WTC11 (cell line): ENCODE measurements around the gene PIGU. TPM values are rescaled to one million over a fixed set of nuclear protein-coding genes. Genes with fewer than 3 reads are reported as not detected.

Source experiments
- ATAC-seq: fragments of 200-7000 bp; cut with Tn5 transposase; 2 replicates; pipeline ENCODE4 v1.10.0; 2021; ENCODE audit warnings: mild to moderate bottlenecking, moderate library complexity
- CTCF ChIA-PET: fragments of 300-600 bp; sonication (Branson Sonifier 250); formaldehyde crosslinking; loops from one replicate; lab custom pipeline; 2021; ENCODE audit warnings: antibody characterized with exemption; lab: Charles Lee
- POLR2A ChIA-PET: fragments of 350-600 bp; sonication (Branson Sonifier 250); formaldehyde crosslinking; loops from one replicate; lab custom pipeline; 2021; ENCODE audit warnings: antibody characterized with exemption; lab: Charles Lee
- DNase-seq: peaks from one replicate; pipeline ENCODE4 v3.0.0; 2021; ENCODE audit warnings: low spot score
- H3K27ac Mint-ChIP-seq: 2 replicates; pipeline ENCODE4 v1.8.0; 2021; ENCODE audit warnings: mixed read lengths
- H3K27me3 Mint-ChIP-seq: 2 replicates; pipeline ENCODE4 v1.8.0; 2021; ENCODE audit warnings: low read depth, mild to moderate bottlenecking, moderate library complexity, mixed read lengths
- H3K36me3 Mint-ChIP-seq: 2 replicates; pipeline ENCODE4 v1.8.0; 2021; ENCODE audit warnings: mixed read lengths
- H3K4me1 Mint-ChIP-seq: 2 replicates; pipeline ENCODE4 v1.8.0; 2022; ENCODE audit warnings: mixed read lengths
- H3K4me3 Mint-ChIP-seq: 2 replicates; pipeline ENCODE4 v1.8.0; 2021; ENCODE audit warnings: mild to moderate bottlenecking, moderate library complexity, mixed read lengths
- H3K9me3 Mint-ChIP-seq: 2 replicates; pipeline ENCODE4 v1.8.0; 2021; ENCODE audit warnings: mixed read lengths
- CBFB ChIP-seq: sonication (generic); formaldehyde crosslinking; IDR thresholded peaks from 2 replicates; pipeline ENCODE4 v1.8.1; 2022; ENCODE audit warnings: mild to moderate bottlenecking, low read depth, missing genetic modification reagents
- FOXK1 ChIP-seq: sonication (generic); formaldehyde crosslinking; IDR thresholded peaks from 2 replicates; pipeline ENCODE4 v1.8.0; 2022; ENCODE audit warnings: mild to moderate bottlenecking, moderate library complexity, missing genetic modification reagents
- FOXP1 ChIP-seq: sonication (generic); formaldehyde crosslinking; IDR thresholded peaks from 2 replicates; pipeline ENCODE4 v1.8.0; 2022; ENCODE audit warnings: missing genetic modification reagents, mild to moderate bottlenecking, moderate library complexity, borderline replicate concordance
- IRF2 ChIP-seq: sonication (generic); formaldehyde crosslinking; IDR thresholded peaks from 2 replicates; pipeline ENCODE4 v1.8.0; 2022; ENCODE audit warnings: low read depth, missing genetic modification reagents, borderline replicate concordance
- JAZF1 ChIP-seq: fragments of 250-450 bp; sonication (Bioruptor Pico); IDR thresholded peaks from 2 replicates; pipeline ENCODE4 v1.9.0; 2021; ENCODE audit warnings: moderate library complexity, mild to moderate bottlenecking, inconsistent platforms
- MXD4 ChIP-seq: fragments of 250-450 bp; sonication (Bioruptor Pico); IDR thresholded peaks from 2 replicates; pipeline ENCODE4 v1.8.0; 2021; ENCODE audit warnings: mild to moderate bottlenecking, moderate library complexity, borderline replicate concordance
- NFATC4 ChIP-seq: fragments of 250-450 bp; sonication (Bioruptor Pico); IDR thresholded peaks from 2 replicates; pipeline ENCODE4 v1.9.0; 2021; ENCODE audit warnings: mild to moderate bottlenecking
- NR1H2 ChIP-seq: sonication (generic); formaldehyde crosslinking; IDR thresholded peaks from 2 replicates; pipeline ENCODE4 v1.9.0; 2021; ENCODE audit warnings: mild to moderate bottlenecking, moderate library complexity, missing genetic modification reagents
- NR2C2 ChIP-seq: sonication (generic); formaldehyde crosslinking; IDR thresholded peaks from 2 replicates; pipeline ENCODE4 v1.8.0; 2022; ENCODE audit warnings: mild to moderate bottlenecking, missing genetic modification reagents
- PRRX2 ChIP-seq: fragments of 250-450 bp; sonication (Bioruptor Pico); IDR thresholded peaks from 2 replicates; pipeline ENCODE4 v1.8.0; 2021; ENCODE audit warnings: mild to moderate bottlenecking
- RORB ChIP-seq: fragments of 250-450 bp; sonication (Bioruptor Pico); IDR thresholded peaks from 2 replicates; pipeline ENCODE4 v1.9.0; 2021; ENCODE audit warnings: mild to moderate bottlenecking
- TP53 ChIP-seq: sonication (generic); formaldehyde crosslinking; IDR thresholded peaks from 2 replicates; pipeline ENCODE4 v1.8.1; 2023; ENCODE audit warnings: mild to moderate bottlenecking, missing genetic modification reagents
- ZBTB21 ChIP-seq: sonication (generic); formaldehyde crosslinking; IDR thresholded peaks from 2 replicates; pipeline ENCODE4 v1.8.1; 2023; ENCODE audit warnings: mild to moderate bottlenecking, missing genetic modification reagents, borderline replicate concordance
- ZNF138 ChIP-seq: sonication (generic); formaldehyde crosslinking; conservative IDR thresholded peaks from 2 replicates; pipeline ENCODE4 v1.8.1; 2022; ENCODE audit warnings: mild to moderate bottlenecking, moderate library complexity, missing genetic modification reagents
- ZNF263 ChIP-seq: sonication (generic); formaldehyde crosslinking; IDR thresholded peaks from 2 replicates; pipeline ENCODE4 v1.8.1; 2022; ENCODE audit warnings: low read depth, mild to moderate bottlenecking, moderate library complexity, missing genetic modification reagents
- ZNF671 ChIP-seq: fragments of 250-450 bp; sonication (Bioruptor Pico); IDR thresholded peaks from 2 replicates; pipeline ENCODE4 v1.8.0; 2021; ENCODE audit warnings: mild to moderate bottlenecking
- total RNA-seq: library from RNA; stranded (reverse); gene quantifications from 3 replicates; pipeline ENCODE4 v1.2.3, GENCODE V29; 2021
- TF ChIP-seq, protein P1 (sequence below): sonication (generic); formaldehyde crosslinking; IDR thresholded peaks from 2 replicates; pipeline ENCODE4 v1.8.1; 2022; ENCODE audit warnings: missing genetic modification reagents, borderline replicate concordance
- TF ChIP-seq, protein P2 (sequence below): fragments of 250-450 bp; sonication (Bioruptor Pico); IDR thresholded peaks from 2 replicates; pipeline ENCODE4 v1.9.0; 2021; ENCODE audit warnings: mild to moderate bottlenecking
- TF ChIP-seq, protein P3 (sequence below): fragments of 200-600 bp; IDR thresholded peaks from 2 replicates; pipeline ENCODE4 v1.8.0; 2022; ENCODE audit warnings: antibody characterized with exemption
- TF ChIP-seq, protein P4 (sequence below): fragments of 250-450 bp; sonication (Bioruptor Pico); IDR thresholded peaks from 2 replicates; pipeline ENCODE4 v2.1.2; 2022; ENCODE audit warnings: mild to moderate bottlenecking, moderate library complexity
- TF ChIP-seq, protein P5 (sequence below): sonication (generic); formaldehyde crosslinking; IDR thresholded peaks from 2 replicates; pipeline ENCODE4 v1.8.0; 2022; ENCODE audit warnings: mild to moderate bottlenecking, missing genetic modification reagents
- TF ChIP-seq, protein P6 (sequence below): sonication (generic); formaldehyde crosslinking; IDR thresholded peaks from 2 replicates; pipeline ENCODE4 v1.8.0; 2022; ENCODE audit warnings: mild to moderate bottlenecking, missing genetic modification reagents
- TF ChIP-seq, protein P7 (sequence below): sonication (generic); formaldehyde crosslinking; IDR thresholded peaks from 2 replicates; pipeline ENCODE4 v1.8.1; 2023; ENCODE audit warnings: mild to moderate bottlenecking, moderate library complexity, missing genetic modification reagents

PIGU gene
- total RNA-seq, 1 experiment from 2014 or later: 24.8 TPM

DNA sequence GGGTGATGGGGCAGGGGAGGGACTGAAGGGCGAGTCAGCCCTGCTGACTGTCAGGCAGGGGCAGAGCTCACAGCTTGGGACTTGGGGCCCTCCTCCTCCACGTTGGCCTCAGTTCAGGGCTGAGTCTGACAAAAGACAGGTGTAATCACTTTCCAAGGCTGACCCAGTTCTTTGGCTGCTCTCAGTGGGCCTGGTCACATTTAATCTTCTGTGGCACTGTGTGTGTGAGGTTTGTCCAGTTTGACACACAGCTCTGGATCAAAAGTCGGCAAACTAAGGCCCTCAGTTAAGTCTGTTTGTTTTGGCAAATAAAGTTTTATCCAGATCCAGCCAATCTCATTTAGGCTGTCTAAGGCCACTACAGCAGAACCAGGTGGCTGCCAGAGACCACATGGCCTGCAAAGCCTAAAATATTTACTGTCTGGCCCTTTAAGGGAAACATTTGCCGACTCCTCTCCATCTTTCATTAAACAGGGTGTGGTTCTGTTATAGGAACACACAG is 123.5 kb downstream of the PIGU start:
- peaks cover 7% of the 10 kb centered on the region for H3K27me3 Mint-ChIP-seq
- H3K36me3 Mint-ChIP-seq: no peaks in the 10 kb centered on the region
- no peak overlapping the region for H3K4me3 Mint-ChIP-seq
- CTCF ChIA-PET: interaction anchor here (1.0 to 1.6 kb wide), 4 partner anchors 9 to 216 kb away, joined by 3 to 5 read pairs (median 3); no protein-coding TSS in a partner anchor
- H3K9me3 Mint-ChIP-seq: no peaks in the 10 kb centered on the region
- POLR2A ChIA-PET: no interaction called here
- H3K27ac Mint-ChIP-seq: no peak overlapping the region
- ATAC-seq (no peak), DNase-seq (no peak)
- TF ChIP-seq, protein P1, sequence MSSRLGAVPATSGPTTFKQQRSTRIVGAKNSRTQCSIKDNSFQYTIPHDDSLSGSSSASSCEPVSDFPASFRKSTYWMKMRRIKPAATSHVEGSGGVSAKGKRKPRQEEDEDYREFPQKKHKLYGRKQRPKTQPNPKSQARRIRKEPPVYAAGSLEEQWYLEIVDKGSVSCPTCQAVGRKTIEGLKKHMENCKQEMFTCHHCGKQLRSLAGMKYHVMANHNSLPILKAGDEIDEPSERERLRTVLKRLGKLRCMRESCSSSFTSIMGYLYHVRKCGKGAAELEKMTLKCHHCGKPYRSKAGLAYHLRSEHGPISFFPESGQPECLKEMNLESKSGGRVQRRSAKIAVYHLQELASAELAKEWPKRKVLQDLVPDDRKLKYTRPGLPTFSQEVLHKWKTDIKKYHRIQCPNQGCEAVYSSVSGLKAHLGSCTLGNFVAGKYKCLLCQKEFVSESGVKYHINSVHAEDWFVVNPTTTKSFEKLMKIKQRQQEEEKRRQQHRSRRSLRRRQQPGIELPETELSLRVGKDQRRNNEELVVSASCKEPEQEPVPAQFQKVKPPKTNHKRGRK (CRISPR knock-in tag): no peak
- TF ChIP-seq PRRX2 (no peak), JAZF1 (CRISPR knock-in tag) (no peak), RORB (CRISPR knock-in tag) (no peak), MXD4 (CRISPR knock-in tag) (no peak), NR1H2 (no peak), ZBTB21 (CRISPR knock-in tag) (no peak), CBFB (CRISPR knock-in tag) (no peak), IRF2 (CRISPR knock-in tag) (no peak)
- TF ChIP-seq, protein P2, sequence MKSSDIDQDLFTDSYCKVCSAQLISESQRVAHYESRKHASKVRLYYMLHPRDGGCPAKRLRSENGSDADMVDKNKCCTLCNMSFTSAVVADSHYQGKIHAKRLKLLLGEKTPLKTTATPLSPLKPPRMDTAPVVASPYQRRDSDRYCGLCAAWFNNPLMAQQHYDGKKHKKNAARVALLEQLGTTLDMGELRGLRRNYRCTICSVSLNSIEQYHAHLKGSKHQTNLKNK (CRISPR knock-in tag): no peak
- TF ChIP-seq, protein P3, sequence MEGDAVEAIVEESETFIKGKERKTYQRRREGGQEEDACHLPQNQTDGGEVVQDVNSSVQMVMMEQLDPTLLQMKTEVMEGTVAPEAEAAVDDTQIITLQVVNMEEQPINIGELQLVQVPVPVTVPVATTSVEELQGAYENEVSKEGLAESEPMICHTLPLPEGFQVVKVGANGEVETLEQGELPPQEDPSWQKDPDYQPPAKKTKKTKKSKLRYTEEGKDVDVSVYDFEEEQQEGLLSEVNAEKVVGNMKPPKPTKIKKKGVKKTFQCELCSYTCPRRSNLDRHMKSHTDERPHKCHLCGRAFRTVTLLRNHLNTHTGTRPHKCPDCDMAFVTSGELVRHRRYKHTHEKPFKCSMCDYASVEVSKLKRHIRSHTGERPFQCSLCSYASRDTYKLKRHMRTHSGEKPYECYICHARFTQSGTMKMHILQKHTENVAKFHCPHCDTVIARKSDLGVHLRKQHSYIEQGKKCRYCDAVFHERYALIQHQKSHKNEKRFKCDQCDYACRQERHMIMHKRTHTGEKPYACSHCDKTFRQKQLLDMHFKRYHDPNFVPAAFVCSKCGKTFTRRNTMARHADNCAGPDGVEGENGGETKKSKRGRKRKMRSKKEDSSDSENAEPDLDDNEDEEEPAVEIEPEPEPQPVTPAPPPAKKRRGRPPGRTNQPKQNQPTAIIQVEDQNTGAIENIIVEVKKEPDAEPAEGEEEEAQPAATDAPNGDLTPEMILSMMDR: no peak
- TF ChIP-seq, protein P4, sequence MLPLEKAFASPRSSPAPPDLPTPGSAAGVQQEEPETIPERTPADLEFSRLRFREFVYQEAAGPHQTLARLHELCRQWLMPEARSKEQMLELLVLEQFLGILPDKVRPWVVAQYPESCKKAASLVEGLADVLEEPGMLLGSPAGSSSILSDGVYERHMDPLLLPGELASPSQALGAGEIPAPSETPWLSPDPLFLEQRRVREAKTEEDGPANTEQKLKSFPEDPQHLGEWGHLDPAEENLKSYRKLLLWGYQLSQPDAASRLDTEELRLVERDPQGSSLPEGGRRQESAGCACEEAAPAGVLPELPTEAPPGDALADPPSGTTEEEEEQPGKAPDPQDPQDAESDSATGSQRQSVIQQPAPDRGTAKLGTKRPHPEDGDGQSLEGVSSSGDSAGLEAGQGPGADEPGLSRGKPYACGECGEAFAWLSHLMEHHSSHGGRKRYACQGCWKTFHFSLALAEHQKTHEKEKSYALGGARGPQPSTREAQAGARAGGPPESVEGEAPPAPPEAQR (CRISPR knock-in tag): no peak
- TF ChIP-seq, protein P5, sequence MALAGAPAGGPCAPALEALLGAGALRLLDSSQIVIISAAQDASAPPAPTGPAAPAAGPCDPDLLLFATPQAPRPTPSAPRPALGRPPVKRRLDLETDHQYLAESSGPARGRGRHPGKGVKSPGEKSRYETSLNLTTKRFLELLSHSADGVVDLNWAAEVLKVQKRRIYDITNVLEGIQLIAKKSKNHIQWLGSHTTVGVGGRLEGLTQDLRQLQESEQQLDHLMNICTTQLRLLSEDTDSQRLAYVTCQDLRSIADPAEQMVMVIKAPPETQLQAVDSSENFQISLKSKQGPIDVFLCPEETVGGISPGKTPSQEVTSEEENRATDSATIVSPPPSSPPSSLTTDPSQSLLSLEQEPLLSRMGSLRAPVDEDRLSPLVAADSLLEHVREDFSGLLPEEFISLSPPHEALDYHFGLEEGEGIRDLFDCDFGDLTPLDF (CRISPR knock-in tag): no peak
- H3K4me1 Mint-ChIP-seq: peaks cover 13% of the 10 kb centered on the region

DNA sequence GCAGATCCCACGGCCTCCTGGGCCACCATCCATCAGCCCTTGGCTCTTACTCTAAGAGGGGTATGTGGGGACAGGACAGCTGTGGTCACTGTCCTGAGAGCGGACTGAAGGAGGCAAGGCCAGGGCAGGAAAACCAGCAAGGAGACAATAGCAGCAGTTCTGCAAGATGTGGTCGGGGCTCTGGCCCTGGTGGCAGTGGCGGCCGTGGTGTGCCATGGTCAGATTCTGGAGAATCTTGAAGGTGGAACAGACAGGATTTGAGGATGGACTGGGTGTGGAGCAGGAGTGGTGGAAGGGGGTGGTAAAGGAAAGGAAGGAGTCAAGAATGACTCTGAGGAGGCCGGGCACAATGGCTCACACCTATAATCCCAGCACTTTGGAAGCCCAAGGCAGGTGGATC is 124.3 kb downstream of the PIGU start:
- no peak for DNase-seq
- CTCF ChIA-PET: interaction anchor here (1.0 to 1.6 kb wide), 4 partner anchors 8 to 217 kb away, joined by 3 to 5 read pairs (median 3); no protein-coding TSS in a partner anchor

More for the DNA sequence above, 124.3 kb downstream of the PIGU start:
- ATAC-seq: no peak
- Mint-ChIP-seq H3K36me3 (no peaks in the 10 kb centered on the region), H3K4me1 (peaks cover 8% of the 10 kb centered on the region), H3K9me3 (no peaks in the 10 kb centered on the region), H3K27ac (no peak overlapping the region), H3K27me3 (peaks cover 3% of the 10 kb centered on the region), H3K4me3 (no peak overlapping the region)
- no peak for TF ChIP-seq ZNF263
- TF ChIP-seq NR2C2 (CRISPR knock-in tag): no peak
- TF ChIP-seq FOXK1: no peak
- TF ChIP-seq FOXP1 (CRISPR knock-in tag): no peak
- no peak for TF ChIP-seq ZNF138
- no peak for TF ChIP-seq NFATC4 (CRISPR knock-in tag)
- TF ChIP-seq, protein P6, sequence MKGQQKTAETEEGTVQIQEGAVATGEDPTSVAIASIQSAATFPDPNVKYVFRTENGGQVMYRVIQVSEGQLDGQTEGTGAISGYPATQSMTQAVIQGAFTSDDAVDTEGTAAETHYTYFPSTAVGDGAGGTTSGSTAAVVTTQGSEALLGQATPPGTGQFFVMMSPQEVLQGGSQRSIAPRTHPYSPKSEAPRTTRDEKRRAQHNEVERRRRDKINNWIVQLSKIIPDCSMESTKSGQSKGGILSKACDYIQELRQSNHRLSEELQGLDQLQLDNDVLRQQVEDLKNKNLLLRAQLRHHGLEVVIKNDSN (CRISPR knock-in tag): no peak
- TF ChIP-seq, protein P7, sequence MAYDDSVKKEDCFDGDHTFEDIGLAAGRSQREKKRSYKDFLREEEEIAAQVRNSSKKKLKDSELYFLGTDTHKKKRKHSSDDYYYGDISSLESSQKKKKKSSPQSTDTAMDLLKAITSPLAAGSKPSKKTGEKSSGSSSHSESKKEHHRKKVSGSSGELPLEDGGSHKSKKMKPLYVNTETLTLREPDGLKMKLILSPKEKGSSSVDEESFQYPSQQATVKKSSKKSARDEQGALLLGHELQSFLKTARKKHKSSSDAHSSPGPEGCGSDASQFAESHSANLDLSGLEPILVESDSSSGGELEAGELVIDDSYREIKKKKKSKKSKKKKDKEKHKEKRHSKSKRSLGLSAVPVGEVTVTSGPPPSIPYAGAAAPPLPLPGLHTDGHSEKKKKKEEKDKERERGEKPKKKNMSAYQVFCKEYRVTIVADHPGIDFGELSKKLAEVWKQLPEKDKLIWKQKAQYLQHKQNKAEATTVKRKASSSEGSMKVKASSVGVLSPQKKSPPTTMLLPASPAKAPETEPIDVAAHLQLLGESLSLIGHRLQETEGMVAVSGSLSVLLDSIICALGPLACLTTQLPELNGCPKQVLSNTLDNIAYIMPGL (CRISPR knock-in tag): no peak
- TF ChIP-seq TP53 (CRISPR knock-in tag): no peak
- no peak for TF ChIP-seq ZNF671 (CRISPR knock-in tag)
- POLR2A ChIA-PET: no interaction called here
